Gastrocnemius medialis (tissue), 4 donors: Measurements from ENCODE around the gene MAP3K13.

Experiments
- CTCF ChIP-seq, 5 experiments: fragments of 450-650 bp in 3 of 5; fragments of 200-600 bp in 2 of 5; sonication (generic) in 2 of 5; IDR thresholded peaks in 4 of 5; conservative IDR thresholded peaks in 1 of 5; 1 replicate in 4 of 5; 2 replicates in 1 of 5; pipeline ENCODE4 v1.5.1; 2016 to 2019; ENCODE audit warnings: antibody characterized with exemption in 5 of 5, mild to moderate bottlenecking in 3 of 5, moderate library complexity in 3 of 5
- POLR2A ChIP-seq, 2 donors: fragments of 450-650 bp; IDR thresholded peaks; one replicate each; pipeline ENCODE4 v1.6.1; 2017; ENCODE audit warnings: antibody characterized with exemption in 2 of 2, mild to moderate bottlenecking in 2 of 2, moderate library complexity in 2 of 2

GRCh38 chr3:185382154-185382553 is 19.2 kb downstream of the MAP3K13 start:
- TF ChIP-seq CTCF (IDR thresholded peaks at IDR 0.05 in 4 of 5, conservative IDR thresholded peaks at IDR 0.05 in 1 of 5) (no peak), POLR2A (IDR thresholded peaks at IDR 0.05) (no peak)
